ENCODE data around the gene KBTBD12.

- TF ChIP-seq CTCF (IDR thresholded peaks at IDR 0.05; ENCODE audit: insufficient read depth, low read length, poor library complexity, severe bottlenecking) (peak; percentile 26), EZH2phosphoT487 (conservative IDR thresholded peaks at IDR 0.05; ENCODE audit: low read length) (no peak)
Measured at GRCh38 chr3:127959873-127960272, 44.8 kb downstream of the KBTBD12 start.
